ENCODE measurements around the gene LRRC51. TPM values are rescaled to one million over a fixed set of nuclear protein-coding genes. Genes with fewer than 3 reads are reported as not detected.

Gene LRRC51
- total and polyA plus RNA-seq, 2 of the 8 experiments (the other 6 are each of a cell fraction or from before 2014, with no cell fraction given): 7.7 to 7.9 TPM

DNA sequence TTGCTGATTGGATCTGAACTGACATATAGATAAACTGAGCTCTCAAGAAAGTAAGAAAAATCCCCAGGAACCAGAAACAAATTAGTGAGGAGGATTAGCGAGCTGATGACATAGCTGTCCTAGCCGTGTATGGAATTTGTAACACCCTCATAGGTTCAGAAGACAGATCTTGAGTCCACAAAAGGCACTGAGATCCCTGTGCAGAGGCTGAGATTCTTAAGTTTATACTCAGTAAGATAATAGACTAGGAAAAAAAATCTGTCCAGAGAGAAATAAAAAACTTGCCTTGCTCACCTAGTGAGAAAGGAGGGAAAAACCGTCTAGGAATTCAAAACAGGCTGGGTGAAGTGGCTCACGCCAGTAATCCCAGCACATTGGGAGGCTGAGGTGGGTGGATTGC lies 4.9 kb upstream of the LRRC51 start:
- Histone ChIP-seq H3K9ac (replicated peaks in 1 of 4; ENCODE audit: extremely low read depth in 1 of 4, low read depth in 3 of 4, low read length in 3 of 4) (no peak overlapping the region), H3K27ac (ENCODE audit: low read depth, low read length) (no peak overlapping the region), H3K4me1 (replicated peaks in 1 of 4; ENCODE audit: control insufficient read depth in 3 of 4, insufficient read depth in 4 of 4, low read length in 3 of 4) (peaks cover 0 to 11% (median 0%) of the 10 kb centered on the region in 4 experiments; a peak in 3 of 7 replicates), H2BK12ac (ENCODE audit: low read depth, low read length) (no peak overlapping the region), H3K27me3 (replicated peaks in 1 of 4; ENCODE audit: control insufficient read depth in 3 of 4, extremely low read depth in 1 of 4, insufficient read depth in 3 of 4, low read length in 3 of 4) (no peaks in the 10 kb centered on the region), H3K4ac (replicated peaks; ENCODE audit: insufficient read length, low read depth, low read length) (no peak overlapping the region), H4K8ac (ENCODE audit: extremely low read depth, insufficient read depth, low read length) (no peak overlapping the region), H3K23me2 (ENCODE audit: low read depth, low read length) (peaks cover 4% of the 10 kb centered on the region; the same call in 1 of the 2 replicates), H2BK15ac (ENCODE audit: low read length) (no peak overlapping the region), H4K91ac (replicated peaks; ENCODE audit: insufficient read length, low read length) (no peak overlapping the region), H2AK5ac (ENCODE audit: low read depth, low read length) (no peak overlapping the region), H3K56ac (replicated peaks; ENCODE audit: insufficient read length, low read depth, low read length) (no peak overlapping the region), H3K18ac (ENCODE audit: extremely low read depth, low read length) (no peak overlapping the region), H3K14ac (ENCODE audit: insufficient read length) (no peak overlapping the region), H3K36me3 (ENCODE audit: control insufficient read depth in 2 of 4, insufficient read depth in 4 of 4, low read length in 3 of 4) (no peaks in the 10 kb centered on the region; a peak in 2 of 8 replicates), H3K4me3 (ENCODE audit: extremely low read depth in 1 of 4, insufficient read depth in 2 of 4, low read depth in 3 of 4, low read length in 4 of 4) (no peak overlapping the region), H3K23ac (ENCODE audit: insufficient read length) (no peak overlapping the region), H2BK120ac (replicated peaks; ENCODE audit: low read depth, low read length) (no peak overlapping the region), H2AFZ (ENCODE audit: low read length) (no peak overlapping the region), H4K20me1 (replicated peaks in 1 of 2; ENCODE audit: control insufficient read depth in 1 of 2, insufficient read depth in 2 of 2, low read length in 2 of 2) (peaks cover 4 to 13% of the 10 kb centered on the region in 2 experiments), H3K79me1 (ENCODE audit: low read depth, low read length) (peaks cover 11% of the 10 kb centered on the region; the same call in 1 of the 2 replicates), H2BK5ac (ENCODE audit: low read depth, low read length) (no peak overlapping the region), H3K4me2 (ENCODE audit: insufficient read depth in 1 of 2, low read depth in 2 of 2, low read length in 2 of 2) (no peak overlapping the region), H3K9me3 (ENCODE audit: insufficient read depth in 2 of 2, low read depth in 1 of 2, low read length in 1 of 2) (no peaks in the 10 kb centered on the region), H4K5ac (ENCODE audit: insufficient read length, low read depth, low read length) (no peak overlapping the region), H3K79me2 (ENCODE audit: control insufficient read depth in 1 of 2, insufficient read depth in 2 of 2, low read length in 2 of 2) (peaks cover 25 to 89% of the 10 kb centered on the region in 2 experiments), H2BK20ac (ENCODE audit: low read length) (no peak overlapping the region)
- CTCF ChIA-PET (ENCODE audit: partially characterized antibody): interaction anchor here (1.0 to 5.1 kb wide), 16 partner anchors 9 to 175 kb away, joined by 3 to 33 read pairs (median 5); no protein-coding TSS in a partner anchor
- FAIRE-seq (no peak), DNase-seq (ENCODE audit: low read depth in 1 of 2, low spot score in 2 of 2) (no peak)
- POLR2A ChIA-PET (ENCODE audit: partially characterized antibody): interaction anchor here (0.8 to 2.0 kb wide), 6 partner anchors 10 to 45 kb away, joined by 3 to 6 read pairs (median 5); partner anchors contain the start of gene ANAPC15
- WGBS, 2 experiments (ENCODE audit: extremely low coverage in 1 of 2, insufficient coverage in 1 of 2, insufficient read length in 1 of 2, insufficient replicate concordance in 2 of 2, low coverage in 1 of 2, low lambda C conversion rate in 2 of 2, missing lambda C conversion rate in 1 of 2): 98% methylated on average over 4 of the region's 4 CpGs; no CpG with 5 or more reads in 1 of the 2 experiments
- TF ChIP-seq CHD1 (IDR thresholded peaks at IDR 0.05; ENCODE audit: low read depth, low read length) (no peak), KDM4A (IDR thresholded peaks at IDR 0.05; ENCODE audit: low read depth, low read length, severe bottlenecking) (no peak), SAP30 (IDR thresholded peaks at IDR 0.05; ENCODE audit: insufficient read depth, insufficient replicate concordance, low read length) (no peak), KDM1A (IDR thresholded peaks at IDR 0.05; ENCODE audit: borderline replicate concordance, low read length) (no peak), HDAC6 (IDR thresholded peaks at IDR 0.05; ENCODE audit: low read depth, low read length) (no peak), SP1 (IDR thresholded peaks at IDR 0.05; ENCODE audit: low read depth, low read length) (no peak), NANOG (IDR thresholded peaks at IDR 0.05; ENCODE audit: insufficient read depth, low read depth, low read length, poor library complexity, severe bottlenecking) (no peak), RXRA (IDR thresholded peaks at IDR 0.05; ENCODE audit: insufficient read depth, low read depth, low read length) (no peak), TCF12 (IDR thresholded peaks at IDR 0.05; ENCODE audit: low read depth, low read length) (no peak), EZH2 (IDR thresholded peaks at IDR 0.05; ENCODE audit: low read depth, low read length, severe bottlenecking) (no peak), CBX5 (IDR thresholded peaks at IDR 0.05; ENCODE audit: low read depth, low read length) (no peak)
- TF ChIP-seq, protein P1, sequence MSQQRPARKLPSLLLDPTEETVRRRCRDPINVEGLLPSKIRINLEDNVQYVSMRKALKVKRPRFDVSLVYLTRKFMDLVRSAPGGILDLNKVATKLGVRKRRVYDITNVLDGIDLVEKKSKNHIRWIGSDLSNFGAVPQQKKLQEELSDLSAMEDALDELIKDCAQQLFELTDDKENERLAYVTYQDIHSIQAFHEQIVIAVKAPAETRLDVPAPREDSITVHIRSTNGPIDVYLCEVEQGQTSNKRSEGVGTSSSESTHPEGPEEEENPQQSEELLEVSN (IDR thresholded peaks at IDR 0.05): no peak
- TF ChIP-seq, protein P2, sequence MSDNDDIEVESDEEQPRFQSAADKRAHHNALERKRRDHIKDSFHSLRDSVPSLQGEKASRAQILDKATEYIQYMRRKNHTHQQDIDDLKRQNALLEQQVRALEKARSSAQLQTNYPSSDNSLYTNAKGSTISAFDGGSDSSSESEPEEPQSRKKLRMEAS (IDR thresholded peaks at IDR 0.05): no peak
